ENCODE data around the gene STPG3. TPM values are rescaled to one million over a fixed set of nuclear protein-coding genes. Genes with fewer than 3 reads are reported as not detected.
A peak's percentile ranks its signal among the peaks of the same experiment; 100 is the strongest.

Gene STPG3
- total and polyA plus RNA-seq, 9 of the 15 experiments (the other 6 are each of a cell fraction or from before 2014, with no cell fraction given) = not detected

DNA sequence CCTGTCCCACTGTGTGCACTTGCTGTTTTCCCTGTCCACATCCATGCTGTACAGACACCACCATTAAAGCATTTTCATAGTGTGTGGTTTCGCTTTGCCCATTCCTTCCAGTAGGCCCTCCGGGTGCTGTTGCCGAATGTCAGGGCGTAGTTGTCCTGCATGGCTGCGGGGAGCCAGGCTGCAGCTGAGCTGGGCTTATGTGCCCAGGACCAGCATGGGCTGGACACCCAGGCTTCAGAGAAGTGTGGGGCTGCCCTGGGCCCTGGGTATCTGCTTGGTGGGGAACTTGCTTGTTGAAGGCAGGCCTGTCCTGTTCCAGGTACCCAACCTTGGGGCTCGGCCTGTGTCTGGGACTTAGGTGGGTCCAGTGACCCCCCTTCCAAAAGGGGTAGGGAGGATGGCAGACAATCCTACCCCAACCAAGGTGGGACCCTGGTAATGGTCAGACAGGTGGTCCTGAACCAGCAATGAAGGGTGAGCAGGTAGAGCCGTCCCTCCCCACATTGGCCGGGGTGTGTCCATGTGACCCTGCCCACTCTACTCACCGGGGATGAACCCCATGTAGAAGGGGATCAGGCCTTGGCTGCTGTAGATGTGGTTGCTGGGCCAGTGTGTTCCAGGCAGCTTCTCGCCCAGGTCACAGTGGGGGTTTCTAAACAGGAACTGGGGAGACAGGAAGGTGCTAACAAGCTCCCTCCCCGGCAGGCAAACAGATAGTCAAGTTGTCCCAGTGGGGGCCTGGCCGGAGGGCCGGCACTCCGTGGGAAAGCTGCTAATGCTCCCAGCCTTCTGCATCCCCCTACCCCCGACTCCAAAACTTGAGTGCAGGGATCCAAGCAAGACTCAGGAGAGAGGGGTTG is 7.2 kb upstream of the STPG3 start (continued):
- TF ChIP-seq, protein P1, sequence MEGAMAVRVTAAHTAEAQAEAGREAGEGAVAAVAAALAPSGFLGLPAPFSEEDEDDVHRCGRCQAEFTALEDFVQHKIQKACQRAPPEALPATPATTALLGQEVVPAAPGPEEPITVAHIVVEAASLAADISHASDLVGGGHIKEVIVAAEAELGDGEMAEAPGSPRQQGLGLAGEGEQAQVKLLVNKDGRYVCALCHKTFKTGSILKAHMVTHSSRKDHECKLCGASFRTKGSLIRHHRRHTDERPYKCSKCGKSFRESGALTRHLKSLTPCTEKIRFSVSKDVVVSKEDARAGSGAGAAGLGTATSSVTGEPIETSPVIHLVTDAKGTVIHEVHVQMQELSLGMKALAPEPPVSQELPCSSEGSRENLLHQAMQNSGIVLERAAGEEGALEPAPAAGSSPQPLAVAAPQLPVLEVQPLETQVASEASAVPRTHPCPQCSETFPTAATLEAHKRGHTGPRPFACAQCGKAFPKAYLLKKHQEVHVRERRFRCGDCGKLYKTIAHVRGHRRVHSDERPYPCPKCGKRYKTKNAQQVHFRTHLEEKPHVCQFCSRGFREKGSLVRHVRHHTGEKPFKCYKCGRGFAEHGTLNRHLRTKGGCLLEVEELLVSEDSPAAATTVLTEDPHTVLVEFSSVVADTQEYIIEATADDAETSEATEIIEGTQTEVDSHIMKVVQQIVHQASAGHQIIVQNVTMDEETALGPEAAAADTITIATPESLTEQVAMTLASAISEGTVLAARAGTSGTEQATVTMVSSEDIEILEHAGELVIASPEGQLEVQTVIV (CRISPR knock-in tag; IDR thresholded peaks at IDR 0.05; ENCODE audit: borderline replicate concordance) = no peak
- TF ChIP-seq ETS2 (tag; IDR thresholded peaks at IDR 0.05; ENCODE audit: borderline replicate concordance, poor library complexity, severe bottlenecking) (no peak), TAF1 (IDR thresholded peaks at IDR 0.05; ENCODE audit: control insufficient read depth, extremely low read depth, insufficient read depth, low read length, severe bottlenecking) (no peak), TCF7L2 (IDR thresholded peaks at IDR 0.05; ENCODE audit: low read depth, low read length) (no peak), HCFC1 (IDR thresholded peaks at IDR 0.05; ENCODE audit: low read depth, low read length) (no peak), ZNF146 (CRISPR knock-in tag; IDR thresholded peaks at IDR 0.05; ENCODE audit: unreplicated experiment) (no peak), XRCC5 (IDR thresholded peaks at IDR 0.05; ENCODE audit: low read depth, low read length) (no peak), PHB2 (IDR thresholded peaks at IDR 0.05; ENCODE audit: low read depth) (no peak; the same call in 1 of the 2 replicates), MYC (IDR thresholded peaks at IDR 0.05; ENCODE audit: low read depth, low read length) (no peak), MYC (CRISPR knock-in tag; IDR thresholded peaks at IDR 0.05; ENCODE audit: borderline replicate concordance, low read depth) (peak; percentile 40; the same call in 1 of the 2 replicates), SIRT6 (IDR thresholded peaks at IDR 0.05; ENCODE audit: low read depth, low read length) (peak; percentile 95), BRCA1 (IDR thresholded peaks at IDR 0.05) (no peak), BRCA1 (CRISPR knock-in tag; IDR thresholded peaks at IDR 0.05) (no peak), ZNF175 (CRISPR knock-in tag; IDR thresholded peaks at IDR 0.05; ENCODE audit: low read depth) (no peak), XRCC3 (IDR thresholded peaks at IDR 0.05) (no peak), ZNF324 (CRISPR knock-in tag; IDR thresholded peaks at IDR 0.05) (0 out of 2 replicates have a peak, but pooled peaks have one; percentile 26)
- TF ChIP-seq, protein P2, sequence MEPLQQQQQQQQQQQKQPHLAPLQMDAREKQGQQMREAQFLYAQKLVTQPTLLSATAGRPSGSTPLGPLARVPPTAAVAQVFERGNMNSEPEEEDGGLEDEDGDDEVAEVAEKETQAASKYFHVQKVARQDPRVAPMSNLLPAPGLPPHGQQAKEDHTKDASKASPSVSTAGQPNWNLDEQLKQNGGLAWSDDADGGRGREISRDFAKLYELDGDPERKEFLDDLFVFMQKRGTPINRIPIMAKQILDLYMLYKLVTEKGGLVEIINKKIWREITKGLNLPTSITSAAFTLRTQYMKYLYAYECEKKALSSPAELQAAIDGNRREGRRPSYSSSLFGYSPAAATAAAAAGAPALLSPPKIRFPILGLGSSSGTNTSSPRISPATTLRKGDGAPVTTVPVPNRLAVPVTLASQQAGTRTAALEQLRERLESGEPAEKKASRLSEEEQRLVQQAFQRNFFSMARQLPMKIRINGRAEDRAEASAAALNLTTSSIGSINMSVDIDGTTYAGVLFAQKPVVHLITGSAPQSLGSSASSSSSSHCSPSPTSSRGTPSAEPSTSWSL (CRISPR knock-in tag; IDR thresholded peaks at IDR 0.05; ENCODE audit: borderline replicate concordance) = no peak
- TF ChIP-seq, protein P3, sequence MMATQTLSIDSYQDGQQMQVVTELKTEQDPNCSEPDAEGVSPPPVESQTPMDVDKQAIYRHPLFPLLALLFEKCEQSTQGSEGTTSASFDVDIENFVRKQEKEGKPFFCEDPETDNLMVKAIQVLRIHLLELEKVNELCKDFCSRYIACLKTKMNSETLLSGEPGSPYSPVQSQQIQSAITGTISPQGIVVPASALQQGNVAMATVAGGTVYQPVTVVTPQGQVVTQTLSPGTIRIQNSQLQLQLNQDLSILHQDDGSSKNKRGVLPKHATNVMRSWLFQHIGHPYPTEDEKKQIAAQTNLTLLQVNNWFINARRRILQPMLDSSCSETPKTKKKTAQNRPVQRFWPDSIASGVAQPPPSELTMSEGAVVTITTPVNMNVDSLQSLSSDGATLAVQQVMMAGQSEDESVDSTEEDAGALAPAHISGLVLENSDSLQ (IDR thresholded peaks at IDR 0.05) = no peak
- TF ChIP-seq, protein P4, sequence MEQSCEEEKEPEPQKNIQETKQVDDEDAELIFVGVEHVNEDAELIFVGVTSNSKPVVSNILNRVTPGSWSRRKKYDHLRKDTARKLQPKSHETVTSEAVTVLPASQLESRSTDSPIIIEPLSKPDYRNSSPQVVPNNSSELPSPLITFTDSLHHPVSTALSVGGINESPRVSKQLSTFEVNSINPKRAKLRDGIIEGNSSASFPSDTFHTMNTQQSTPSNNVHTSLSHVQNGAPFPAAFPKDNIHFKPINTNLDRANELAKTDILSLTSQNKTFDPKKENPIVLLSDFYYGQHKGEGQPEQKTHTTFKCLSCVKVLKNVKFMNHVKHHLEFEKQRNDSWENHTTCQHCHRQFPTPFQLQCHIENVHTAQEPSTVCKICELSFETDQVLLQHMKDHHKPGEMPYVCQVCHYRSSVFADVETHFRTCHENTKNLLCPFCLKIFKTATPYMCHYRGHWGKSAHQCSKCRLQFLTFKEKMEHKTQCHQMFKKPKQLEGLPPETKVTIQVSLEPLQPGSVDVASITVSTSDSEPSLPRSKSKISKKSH (CRISPR knock-in tag; IDR thresholded peaks at IDR 0.05) = no peak
- TF ChIP-seq, protein P5, sequence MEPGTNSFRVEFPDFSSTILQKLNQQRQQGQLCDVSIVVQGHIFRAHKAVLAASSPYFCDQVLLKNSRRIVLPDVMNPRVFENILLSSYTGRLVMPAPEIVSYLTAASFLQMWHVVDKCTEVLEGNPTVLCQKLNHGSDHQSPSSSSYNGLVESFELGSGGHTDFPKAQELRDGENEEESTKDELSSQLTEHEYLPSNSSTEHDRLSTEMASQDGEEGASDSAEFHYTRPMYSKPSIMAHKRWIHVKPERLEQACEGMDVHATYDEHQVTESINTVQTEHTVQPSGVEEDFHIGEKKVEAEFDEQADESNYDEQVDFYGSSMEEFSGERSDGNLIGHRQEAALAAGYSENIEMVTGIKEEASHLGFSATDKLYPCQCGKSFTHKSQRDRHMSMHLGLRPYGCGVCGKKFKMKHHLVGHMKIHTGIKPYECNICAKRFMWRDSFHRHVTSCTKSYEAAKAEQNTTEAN (CRISPR knock-in tag; IDR thresholded peaks at IDR 0.05) = no peak
